ENCODE data around the gene FGD5. TPM values are rescaled to one million over a fixed set of nuclear protein-coding genes. Genes with fewer than 3 reads are reported as not detected.

The FGD5 gene
- polyA plus RNA-seq, 1 donor (not counting 4 experiments of a cell fraction or from before 2014, with no cell fraction given), result not detected

DNA sequence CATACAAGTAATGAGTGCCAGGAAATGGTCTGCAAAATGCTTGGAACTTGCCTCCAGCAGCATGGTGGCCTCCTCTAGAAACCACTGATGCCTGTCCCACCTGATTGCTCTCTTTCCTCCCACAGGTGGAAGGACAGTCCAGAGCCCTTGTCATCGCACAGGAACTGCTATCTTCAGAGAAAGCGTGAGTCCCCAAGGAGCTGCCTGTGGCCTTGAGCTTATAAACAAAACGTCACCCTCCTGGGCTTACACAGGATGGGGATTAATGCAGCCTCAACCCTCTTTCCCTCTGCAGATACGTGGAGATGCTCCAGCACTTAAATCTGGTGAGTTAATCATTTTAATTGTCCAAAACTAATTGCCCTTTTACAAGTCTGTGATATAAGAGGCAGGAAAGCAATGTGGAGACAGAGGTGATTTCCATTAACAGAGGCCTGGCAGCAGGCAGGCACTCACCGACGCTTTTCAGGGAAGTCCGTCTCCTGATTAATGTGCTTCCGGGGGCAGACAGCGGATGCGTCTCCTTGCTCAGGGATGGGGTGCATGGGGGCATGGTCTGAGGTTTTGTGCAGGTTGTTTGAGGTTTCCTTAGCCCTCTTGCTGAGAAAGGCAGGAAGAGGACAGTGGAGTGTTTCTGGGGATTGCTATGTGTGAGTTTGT is 61.8 kb downstream of the FGD5 start:
- Histone ChIP-seq H4K20me1 (ENCODE audit: control insufficient read depth, extremely low read depth, insufficient read depth, low read length) (no peaks in the 10 kb centered on the region), H3K4me2 (ENCODE audit: control insufficient read depth, extremely low read depth, insufficient read depth, low read depth, low read length) (no peak overlapping the region), H3K79me2 (ENCODE audit: control insufficient read depth, insufficient read depth, low read length) (no peaks in the 10 kb centered on the region), H3K9me1 (ENCODE audit: control insufficient read depth, extremely low read depth, insufficient read depth, low read length) (no peaks in the 10 kb centered on the region), H2AFZ (ENCODE audit: control insufficient read depth, low read length) (no peak overlapping the region), H3K4me1 (ENCODE audit: control insufficient read depth, extremely low read depth, insufficient read depth, low read length) (no peaks in the 10 kb centered on the region), H3K9ac (ENCODE audit: control insufficient read depth, extremely low read depth, insufficient read depth, low read length) (no peak overlapping the region), H3K4me3 (ENCODE audit: control insufficient read depth in 2 of 3, extremely low read depth in 1 of 3, insufficient read depth in 2 of 3, low read depth in 1 of 3, low read length in 3 of 3) (no peak overlapping the region), H3K36me3 (ENCODE audit: control insufficient read depth in 2 of 2, extremely low read depth in 1 of 2, insufficient read depth in 2 of 2, low read length in 2 of 2) (no peaks in the 10 kb centered on the region), H3K27me3 (ENCODE audit: control insufficient read depth, extremely low read depth, insufficient read depth, low read length) (peaks cover 12% of the 10 kb centered on the region), H3K9me3 (ENCODE audit: control insufficient read depth, low read depth, low read length) (no peaks in the 10 kb centered on the region), H3K27ac (ENCODE audit: control insufficient read depth, insufficient read depth, low read length) (no peak overlapping the region)
- dilution Hi-C loops (cut with MboI; ENCODE audit: extremely low pct_ligation_motif_present, low sequenced_read_pairs), result loop anchor here (10.0 kb wide), 1 partner anchor 56 kb away; no protein-coding TSS in a partner anchor
- TF ChIP-seq CTCF (optimal IDR thresholded peaks at IDR 0.05 in 1 of 3, IDR thresholded peaks at IDR 0.05 in 1 of 3, conservative IDR thresholded peaks at IDR 0.05 in 1 of 3; ENCODE audit: extremely low read depth in 1 of 3, insufficient read depth in 2 of 3, low read length in 3 of 3), result no peak
- TF ChIP-seq EZH2 (IDR thresholded peaks at IDR 0.05; ENCODE audit: low read length), result no peak
- no peak for DNase-seq (ENCODE audit: low read depth, low spot score)
- no peak for FAIRE-seq

- Histone ChIP-seq H3K27ac (ENCODE audit: control insufficient read depth, insufficient read depth, low read length) (no peak overlapping the region), H3K9ac (ENCODE audit: control insufficient read depth, extremely low read depth, insufficient read depth, low read length) (no peak overlapping the region), H4K20me1 (ENCODE audit: control insufficient read depth, extremely low read depth, insufficient read depth, low read length) (no peaks in the 10 kb centered on the region), H3K27me3 (ENCODE audit: control insufficient read depth, extremely low read depth, insufficient read depth, low read length) (peaks cover 15% of the 10 kb centered on the region), H3K36me3 (ENCODE audit: control insufficient read depth in 2 of 2, extremely low read depth in 1 of 2, insufficient read depth in 2 of 2, low read length in 2 of 2) (no peaks in the 10 kb centered on the region), H3K4me2 (ENCODE audit: control insufficient read depth, extremely low read depth, insufficient read depth, low read depth, low read length) (no peak overlapping the region), H3K9me3 (ENCODE audit: control insufficient read depth, low read depth, low read length) (no peaks in the 10 kb centered on the region), H2AFZ (ENCODE audit: control insufficient read depth, low read length) (no peak overlapping the region), H3K79me2 (ENCODE audit: control insufficient read depth, insufficient read depth, low read length) (no peaks in the 10 kb centered on the region), H3K4me3 (ENCODE audit: control insufficient read depth in 2 of 3, extremely low read depth in 1 of 3, insufficient read depth in 2 of 3, low read depth in 1 of 3, low read length in 3 of 3) (no peak overlapping the region), H3K9me1 (ENCODE audit: control insufficient read depth, extremely low read depth, insufficient read depth, low read length) (no peaks in the 10 kb centered on the region), H3K4me1 (ENCODE audit: control insufficient read depth, extremely low read depth, insufficient read depth, low read length) (no peaks in the 10 kb centered on the region)
- no peak for TF ChIP-seq EZH2 (IDR thresholded peaks at IDR 0.05; ENCODE audit: low read length)
- TF ChIP-seq CTCF (optimal IDR thresholded peaks at IDR 0.05 in 1 of 3, IDR thresholded peaks at IDR 0.05 in 1 of 3, conservative IDR thresholded peaks at IDR 0.05 in 1 of 3; ENCODE audit: extremely low read depth in 1 of 3, insufficient read depth in 2 of 3, low read length in 3 of 3), result no peak
- dilution Hi-C loops (cut with MboI; ENCODE audit: extremely low pct_ligation_motif_present, low sequenced_read_pairs), result loop anchor here (10.0 kb wide), 1 partner anchor 58 kb away; no protein-coding TSS in a partner anchor
- DNase-seq (ENCODE audit: low read depth, low spot score) (no peak), FAIRE-seq (no peak)
Observed at GRCh38 chr3:14883226-14883625, 64.5 kb downstream of the FGD5 start.

All from keratinocyte (primary cell).